Left ventricle myocardium inferior (tissue), 1 donor: ENCODE measurements around the gene IL2RG. TPM values are rescaled to one million over a fixed set of nuclear protein-coding genes. Genes with fewer than 3 reads are reported as not detected.

Experiments used
- DNase-seq: peaks from one replicate; pipeline ENCODE4 v3.0.0-alpha.2; 2020
- H3K27ac ChIP-seq: fragments of 200-600 bp; replicated peaks from 2 replicates; pipeline ENCODE4 v1.8.0; 2021
- H3K27me3 ChIP-seq: fragments of 200-600 bp; 2 replicates; pipeline ENCODE4 v1.8.0; 2021; ENCODE audit warnings: low read depth
- H3K36me3 ChIP-seq: fragments of 200-600 bp; 2 replicates; pipeline ENCODE4 v1.8.0; 2021
- H3K4me1 ChIP-seq: fragments of 200-600 bp; 2 replicates; pipeline ENCODE4 v1.8.0; 2021
- H3K4me3 ChIP-seq: fragments of 200-600 bp; 2 replicates; pipeline ENCODE4 v1.8.0; 2021; ENCODE audit warnings: mild to moderate bottlenecking, moderate library complexity
- H3K9me3 ChIP-seq: fragments of 200-600 bp; replicated peaks from 2 replicates; pipeline ENCODE4 v1.8.0; 2021
- intact Hi-C: fragments of 100-400 bp; cut with micrococcal nuclease; formaldehyde crosslinking; loops from one replicate; pipeline ENCODE4 v1.11.0; 2022
- total RNA-seq: library from RNA; stranded (reverse); fragmentation: NEBNext Ultra II Directional; extraction: Animal tissue kit (Norgen Biotek cat#: 25700); gene quantifications from one replicate; pipeline ENCODE4 v1.2.1, GENCODE V29; 2021
- TF ChIP-seq, protein P1 (sequence below): fragments of 200-600 bp; IDR thresholded peaks from 2 replicates; pipeline ENCODE4 v1.8.0; 2021; ENCODE audit warnings: antibody characterized with exemption, mild to moderate bottlenecking, borderline replicate concordance
- donor health status: DM: no; HTN: yes; CAD: no; lungs with severe emphysema.

Gene IL2RG
- total RNA-seq, 1 donor from 2014 or later, result 0.99 TPM

DNA sequence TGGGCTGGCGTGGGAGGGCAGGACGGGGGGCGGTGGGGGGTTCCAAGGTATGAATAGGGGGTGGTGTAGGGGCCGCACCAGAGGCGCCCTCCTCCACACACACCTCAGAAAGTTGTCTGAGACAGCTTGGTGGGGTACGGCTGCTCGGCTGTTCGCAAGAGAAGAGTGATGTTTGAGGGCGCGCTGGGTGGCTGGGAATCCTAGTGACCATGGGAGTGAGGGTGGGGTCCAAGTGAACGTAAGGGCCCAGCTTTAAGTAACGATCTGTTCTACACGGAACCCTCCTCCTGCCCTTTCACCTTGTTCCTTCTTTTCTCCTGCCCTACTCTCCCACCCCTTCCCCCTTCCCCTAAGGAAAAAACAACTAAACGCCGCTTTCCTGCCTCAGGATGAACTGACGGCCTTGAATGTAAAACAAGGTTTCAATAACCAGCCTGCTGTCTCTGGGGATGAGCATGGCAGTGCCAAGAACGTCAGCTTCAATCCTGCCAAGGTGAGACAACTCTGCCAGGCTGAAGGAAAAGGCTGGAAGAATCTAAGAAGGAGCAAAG, 7.7 kb upstream of the IL2RG start:
- H3K4me1 ChIP-seq, result peaks cover 13% of the 10 kb centered on the region
- intact Hi-C loops, result no loop called here
- no peaks in the 10 kb centered on the region for H3K27me3 ChIP-seq
- TF ChIP-seq, protein P1, sequence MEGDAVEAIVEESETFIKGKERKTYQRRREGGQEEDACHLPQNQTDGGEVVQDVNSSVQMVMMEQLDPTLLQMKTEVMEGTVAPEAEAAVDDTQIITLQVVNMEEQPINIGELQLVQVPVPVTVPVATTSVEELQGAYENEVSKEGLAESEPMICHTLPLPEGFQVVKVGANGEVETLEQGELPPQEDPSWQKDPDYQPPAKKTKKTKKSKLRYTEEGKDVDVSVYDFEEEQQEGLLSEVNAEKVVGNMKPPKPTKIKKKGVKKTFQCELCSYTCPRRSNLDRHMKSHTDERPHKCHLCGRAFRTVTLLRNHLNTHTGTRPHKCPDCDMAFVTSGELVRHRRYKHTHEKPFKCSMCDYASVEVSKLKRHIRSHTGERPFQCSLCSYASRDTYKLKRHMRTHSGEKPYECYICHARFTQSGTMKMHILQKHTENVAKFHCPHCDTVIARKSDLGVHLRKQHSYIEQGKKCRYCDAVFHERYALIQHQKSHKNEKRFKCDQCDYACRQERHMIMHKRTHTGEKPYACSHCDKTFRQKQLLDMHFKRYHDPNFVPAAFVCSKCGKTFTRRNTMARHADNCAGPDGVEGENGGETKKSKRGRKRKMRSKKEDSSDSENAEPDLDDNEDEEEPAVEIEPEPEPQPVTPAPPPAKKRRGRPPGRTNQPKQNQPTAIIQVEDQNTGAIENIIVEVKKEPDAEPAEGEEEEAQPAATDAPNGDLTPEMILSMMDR, result no peak
- H3K27ac ChIP-seq, result peak overlapping the region; percentile 76
- peaks cover 32% of the 10 kb centered on the region for H3K36me3 ChIP-seq
- DNase-seq, result no peak
- H3K4me3 ChIP-seq, result peak overlapping the region; percentile 73
- no peaks in the 10 kb centered on the region for H3K9me3 ChIP-seq

DNA sequence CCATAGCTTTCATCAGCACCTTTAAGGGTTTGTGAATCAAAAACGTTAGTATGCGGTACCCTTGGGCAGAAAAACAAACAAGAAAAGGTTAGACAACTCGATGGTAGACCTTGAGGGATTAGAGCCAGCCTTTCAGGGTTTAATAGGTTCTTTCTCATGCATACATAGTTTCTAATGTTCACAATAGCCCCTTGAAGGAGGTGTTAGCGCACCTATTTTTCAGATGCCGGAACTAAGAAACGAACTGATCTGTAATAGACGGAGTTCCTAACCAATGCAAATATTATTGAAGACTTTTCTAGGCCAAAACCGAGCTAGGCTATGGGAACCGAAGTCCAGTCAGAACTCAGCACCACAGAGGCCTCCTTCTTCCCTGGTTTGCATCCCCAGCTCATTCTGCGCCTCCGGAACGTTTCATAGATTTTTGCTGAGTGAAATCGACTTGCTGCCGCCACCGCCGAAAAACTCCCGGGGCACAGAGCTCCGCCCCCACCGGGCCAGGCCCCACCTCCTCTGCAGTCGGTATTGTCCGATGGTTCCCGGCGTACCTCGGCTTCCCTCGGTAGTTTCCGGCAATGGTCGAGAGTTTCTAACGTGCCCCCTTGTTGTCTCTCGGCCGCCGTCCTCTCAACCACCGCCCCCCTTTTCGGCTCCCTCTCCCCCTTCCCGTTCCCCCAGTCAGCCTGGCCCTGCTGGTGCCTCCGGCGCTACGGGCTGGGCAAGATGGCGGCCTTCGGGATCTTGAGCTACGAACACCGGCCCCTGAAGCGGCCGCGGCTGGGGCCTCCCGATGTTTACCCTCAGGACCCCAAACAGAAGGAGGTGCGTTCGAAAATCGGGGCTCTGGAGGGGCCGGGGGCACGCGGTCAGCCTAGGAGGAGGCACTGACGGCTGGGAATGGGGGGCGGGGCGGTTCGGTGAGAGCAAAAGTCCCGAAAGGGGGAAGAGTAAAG, 6.9 kb upstream of the IL2RG start, which contains the start of gene MED12:
Gene MED12, plus strand, starts transcription at position 565 of the 953 bp plus-strand sequence. Its CDS starts 159 bp downstream, at position 724.
- intact Hi-C loops, result no loop called here
- Histone ChIP-seq H3K27ac (peak within 1 kb of the TSS; percentile 76), H3K36me3 (peaks cover 25% of the 10 kb centered on the region), H3K4me3 (peak within 1 kb of the TSS; percentile 73), H3K9me3 (no peaks in the 10 kb centered on the region), H3K4me1 (peaks cover 13% of the 10 kb centered on the region), H3K27me3 (no peaks in the 10 kb centered on the region)
- DNase-seq, result peak; percentile 86
- TF ChIP-seq, protein P1, result no peak

DNA sequence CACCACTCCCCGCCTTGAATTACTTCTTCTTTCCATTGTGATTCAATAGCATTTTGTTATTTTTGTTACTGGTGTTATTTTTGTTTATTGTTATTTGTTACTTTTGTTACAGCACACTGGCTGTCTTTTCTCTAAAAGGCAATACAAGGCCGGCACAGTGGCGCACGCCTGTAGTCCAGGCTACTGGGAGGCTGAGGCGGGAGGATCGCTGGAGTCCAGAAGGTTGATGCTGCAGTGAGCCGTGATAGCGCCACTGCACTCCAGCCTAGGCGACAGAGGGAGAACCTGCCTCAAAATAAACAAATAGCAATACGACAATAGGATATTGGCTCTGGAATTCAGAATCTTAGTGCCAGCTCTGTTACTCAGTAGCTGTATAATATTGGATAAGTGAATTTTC, 6.0 kb upstream of the IL2RG start:
- Histone ChIP-seq H3K27me3 (no peaks in the 10 kb centered on the region), H3K4me3 (peak overlapping the region; percentile 73), H3K4me1 (peaks cover 13% of the 10 kb centered on the region), H3K27ac (no peak overlapping the region), H3K36me3 (peaks cover 15% of the 10 kb centered on the region), H3K9me3 (no peaks in the 10 kb centered on the region)
- no peak for DNase-seq
- intact Hi-C loops, result no loop called here
- TF ChIP-seq, protein P1, result no peak

DNA sequence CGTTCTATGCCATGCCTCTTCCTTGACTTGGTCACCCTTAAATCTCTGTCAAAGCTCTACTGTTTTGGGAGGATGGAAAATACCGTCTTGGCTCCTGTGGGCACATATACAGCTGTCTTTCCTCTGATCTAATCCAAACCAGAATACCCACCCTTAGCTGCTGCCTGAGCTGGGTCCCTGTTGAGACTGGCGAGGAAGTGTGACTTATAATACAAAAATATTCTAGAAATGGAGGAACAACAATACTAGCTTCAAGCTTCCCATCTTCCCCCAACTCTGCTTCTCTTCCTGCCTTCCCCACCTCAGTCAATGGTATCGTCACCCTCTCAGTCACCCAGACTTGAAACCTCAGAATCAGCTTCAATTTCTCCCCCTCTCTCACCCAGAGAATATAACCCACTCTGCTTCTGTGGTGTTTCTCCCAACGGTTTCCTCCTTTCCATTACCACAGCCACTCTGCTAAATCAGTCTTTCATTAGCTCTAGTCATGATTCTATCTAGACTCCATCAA, 599 bp upstream of the IL2RG start:
- Histone ChIP-seq H3K9me3 (no peaks in the 10 kb centered on the region), H3K36me3 (no peaks in the 10 kb centered on the region), H3K4me1 (no peaks in the 10 kb centered on the region), H3K27ac (no peak overlapping the region), H3K4me3 (no peak overlapping the region), H3K27me3 (no peaks in the 10 kb centered on the region)
- intact Hi-C loops, result no loop called here
- TF ChIP-seq, protein P1, result no peak
- no peak for DNase-seq

DNA sequence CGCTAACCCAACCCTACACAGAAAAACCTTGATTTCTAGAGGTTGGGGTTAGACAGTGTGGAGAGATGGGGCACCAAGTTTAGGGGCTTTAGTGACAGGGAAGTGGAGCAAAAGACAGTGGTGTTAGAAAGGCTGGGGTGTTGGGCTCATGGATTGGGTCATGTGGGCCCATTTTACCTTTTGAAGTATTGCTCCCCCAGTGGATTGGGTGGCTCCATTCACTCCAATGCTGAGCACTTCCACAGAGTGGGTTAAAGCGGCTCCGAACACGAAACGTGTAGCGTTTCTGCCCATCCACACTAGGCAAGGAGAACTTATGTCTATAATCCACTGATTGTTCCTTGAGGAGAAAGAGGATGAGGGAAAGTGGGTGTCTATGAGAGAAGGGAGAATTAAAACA, 2.3 kb downstream of the IL2RG start:
- Histone ChIP-seq H3K27ac (no peak overlapping the region), H3K4me1 (no peaks in the 10 kb centered on the region), H3K36me3 (no peaks in the 10 kb centered on the region), H3K27me3 (no peaks in the 10 kb centered on the region), H3K4me3 (no peak overlapping the region), H3K9me3 (no peaks in the 10 kb centered on the region)
- DNase-seq, result no peak
- intact Hi-C loops, result no loop called here
- TF ChIP-seq, protein P1, result no peak
